Activated CD8-positive, alpha-beta T cell treated with anti-CD3 and anti-CD28 coated beads, Interleukin-2, amount 10 ng/mL, durations not matched to agents 7 days and 5 days (primary cell): ENCODE data around the gene ST8SIA4. TPM values are rescaled to one million over a fixed set of nuclear protein-coding genes. Genes with fewer than 3 reads are reported as not detected.

Experiments used
- ATAC-seq: fragments of 150-1000 bp; cut with Tn5 transposase; one replicate; pipeline ENCODE4 v1.10.0; 2021; ENCODE audit warnings: moderate library complexity
- CTCF ChIA-PET: fragments of 350-600 bp; sonication (Branson Sonifier 250); formaldehyde crosslinking; loops from one replicate; lab custom pipeline; 2021; ENCODE audit warnings: antibody characterized with exemption; lab: Charles Lee
- POLR2A ChIA-PET: fragments of 350-600 bp; sonication (Branson Sonifier 250); formaldehyde crosslinking; loops from one replicate; lab custom pipeline; 2021; ENCODE audit warnings: antibody characterized with exemption; lab: Charles Lee
- DNase-seq: peaks from one replicate; pipeline ENCODE4 v3.0.0-alpha.2; 2020
- H3K27ac Mint-ChIP-seq: one replicate; pipeline ENCODE4 v1.8.0; 2021; ENCODE audit warnings: mild to moderate bottlenecking, mixed read lengths
- H3K27me3 Mint-ChIP-seq: one replicate; pipeline ENCODE4 v1.8.0; 2021; ENCODE audit warnings: low read depth, mixed read lengths
- H3K36me3 Mint-ChIP-seq: one replicate; pipeline ENCODE4 v1.8.0; 2021; ENCODE audit warnings: low read depth, mixed read lengths
- H3K4me1 Mint-ChIP-seq: one replicate; pipeline ENCODE4 v1.8.0; 2021; ENCODE audit warnings: low read depth, mixed read lengths
- H3K4me3 Mint-ChIP-seq: one replicate; pipeline ENCODE4 v1.8.0; 2021; ENCODE audit warnings: mild to moderate bottlenecking, mixed read lengths
- H3K9me3 Mint-ChIP-seq: one replicate; pipeline ENCODE4 v1.8.0; 2022; ENCODE audit warnings: mixed read lengths; ENCODE audit not compliant: insufficient read depth
- total RNA-seq, 2 experiments: library from RNA; stranded (reverse); gene quantifications; one replicate each; pipeline ENCODE4 v1.2.3, GENCODE V29; 2021

The ST8SIA4 gene
- total RNA-seq, 2 experiments from 2014 or later: 35.8 to 37.5 TPM

DNA sequence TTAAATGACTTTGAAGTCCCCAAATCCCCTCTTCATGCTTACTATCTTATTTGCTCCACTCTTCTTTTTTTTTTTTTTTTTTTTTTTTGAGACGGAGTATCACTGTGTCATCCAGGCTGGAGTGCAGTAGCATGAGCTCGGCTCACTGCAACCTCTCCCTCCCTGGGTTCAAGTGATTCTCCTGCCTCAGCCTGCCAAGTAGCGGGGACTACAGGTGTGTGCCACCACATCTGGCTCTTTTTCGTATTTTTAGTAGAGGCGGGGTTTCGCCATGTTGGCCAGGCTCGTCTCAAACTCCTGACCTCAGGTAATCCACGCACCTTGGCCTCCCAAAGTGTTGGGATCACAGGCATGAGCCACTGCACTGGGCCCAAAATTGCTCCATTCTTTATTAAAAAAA, 51.0 kb downstream of the ST8SIA4 start:
- ATAC-seq (no peak), DNase-seq (no peak)
- no peaks in the 10 kb centered on the region for H3K27me3 Mint-ChIP-seq
- no peak overlapping the region for H3K27ac Mint-ChIP-seq
- H3K4me3 Mint-ChIP-seq: no peak overlapping the region
- ChIA-PET POLR2A (interaction anchor here (1.4 kb wide), 2 partner anchors 49 to 50 kb away, joined by 4 to 9 read pairs; partner anchors contain the start of gene ST8SIA4), CTCF (interaction anchor here (1.0 to 3.9 kb wide), 3 partner anchors 10 to 48 kb away, joined by 3 to 13 read pairs (median 4); no protein-coding TSS in a partner anchor)
- no peaks in the 10 kb centered on the region for H3K9me3 Mint-ChIP-seq
- H3K36me3 Mint-ChIP-seq: peaks cover 45% of the 10 kb centered on the region
- H3K4me1 Mint-ChIP-seq: peaks cover 36% of the 10 kb centered on the region

- ATAC-seq (no peak), DNase-seq (no peak)
- POLR2A ChIA-PET: interaction anchor here (1.5 kb wide), 1 partner anchor 54 kb away, joined by 4 read pairs; no protein-coding TSS in a partner anchor
- Mint-ChIP-seq H3K36me3 (peaks cover 40% of the 10 kb centered on the region), H3K9me3 (no peaks in the 10 kb centered on the region), H3K4me1 (peaks cover 28% of the 10 kb centered on the region), H3K27ac (no peak overlapping the region), H3K4me3 (no peak overlapping the region), H3K27me3 (no peaks in the 10 kb centered on the region)
- CTCF ChIA-PET: no interaction called here
These were observed 56.3 kb downstream of the ST8SIA4 start for GRCh38 chr5:100846772-100847171.

DNA sequence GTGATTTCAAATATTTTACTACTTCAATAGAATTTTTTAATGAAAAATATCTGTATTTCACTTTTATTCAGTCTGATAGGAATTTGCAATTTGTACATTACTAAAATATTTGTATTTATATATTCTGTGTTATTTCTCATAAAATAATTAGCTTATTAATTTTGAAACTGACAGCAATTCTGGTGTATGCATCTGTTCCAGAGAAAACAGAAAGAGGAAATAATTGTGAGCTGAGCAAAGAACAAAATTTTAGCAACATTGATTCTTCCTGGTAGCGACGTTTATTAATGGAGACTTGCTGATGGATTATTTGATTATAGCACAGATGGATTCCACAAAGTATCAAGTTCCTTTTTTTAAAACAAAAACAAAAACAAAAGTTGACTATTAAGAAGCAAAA, 61.0 kb downstream of the ST8SIA4 start:
- H3K36me3 Mint-ChIP-seq: peaks cover 57% of the 10 kb centered on the region
- DNase-seq: no peak
- no peak overlapping the region for H3K27ac Mint-ChIP-seq
- CTCF ChIA-PET: interaction anchor here (1.2 to 4.8 kb wide), 7 partner anchors 10 to 68 kb away, joined by 3 to 48 read pairs (median 5); partner anchors contain the start of gene ST8SIA4
- peaks cover 59% of the 10 kb centered on the region for H3K4me1 Mint-ChIP-seq
- ATAC-seq: no peak
- H3K27me3 Mint-ChIP-seq: no peaks in the 10 kb centered on the region
- no peak overlapping the region for H3K4me3 Mint-ChIP-seq
- POLR2A ChIA-PET: interaction anchor here (5.5 kb wide), 1 partner anchor 60 kb away, joined by 65 read pairs; the partner anchor contains the start of gene ST8SIA4
- no peaks in the 10 kb centered on the region for H3K9me3 Mint-ChIP-seq

DNA sequence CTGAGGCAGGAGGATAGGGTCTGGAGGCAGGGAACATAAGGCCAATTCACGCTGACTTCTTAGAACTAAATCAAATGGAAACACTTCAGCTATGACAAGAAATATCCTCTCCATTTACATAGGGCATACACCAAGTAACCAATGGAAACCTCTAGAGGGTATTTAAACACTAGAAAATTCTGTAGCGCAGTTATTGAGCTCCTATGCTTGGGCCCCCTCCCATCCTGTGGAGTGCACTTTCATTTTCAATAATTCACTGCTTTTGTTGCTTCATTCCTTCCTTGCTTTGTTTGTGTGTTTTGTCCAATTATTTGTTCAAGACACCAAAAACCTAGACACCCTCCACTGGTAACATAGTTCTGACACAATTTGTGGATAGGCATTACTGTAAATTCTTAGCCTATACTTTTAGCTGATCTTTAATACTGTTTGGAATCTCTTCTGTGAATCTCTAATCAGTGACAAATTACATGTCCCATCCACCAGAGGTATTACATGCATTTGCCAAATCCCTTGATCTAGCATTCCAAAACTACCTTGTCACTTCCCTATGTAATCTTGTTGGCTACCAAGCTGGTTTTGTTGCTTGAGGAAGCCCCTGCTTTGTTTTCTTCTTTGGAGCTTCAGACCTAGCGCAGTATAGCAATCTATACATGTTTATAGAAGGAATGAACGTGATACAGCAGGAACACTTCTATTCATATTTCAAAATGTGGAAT, 61.6 kb downstream of the ST8SIA4 start:
- H3K27me3 Mint-ChIP-seq: no peaks in the 10 kb centered on the region
- ChIA-PET POLR2A (interaction anchor here (0.8 to 5.5 kb wide), 2 partner anchors 15 to 61 kb away, joined by 3 to 65 read pairs; partner anchors contain the start of gene ST8SIA4), CTCF (interaction anchor here (1.0 to 4.8 kb wide), 8 partner anchors 10 to 67 kb away, joined by 3 to 48 read pairs (median 4); partner anchors contain the start of gene ST8SIA4)
- H3K4me3 Mint-ChIP-seq: peak overlapping the region; percentile 41
- no peaks in the 10 kb centered on the region for H3K9me3 Mint-ChIP-seq
- peak overlapping the region; percentile 82 for H3K27ac Mint-ChIP-seq
- DNase-seq (no peak), ATAC-seq (peak; percentile 67)
- peaks cover 57% of the 10 kb centered on the region for H3K36me3 Mint-ChIP-seq
- peaks cover 58% of the 10 kb centered on the region for H3K4me1 Mint-ChIP-seq

DNA sequence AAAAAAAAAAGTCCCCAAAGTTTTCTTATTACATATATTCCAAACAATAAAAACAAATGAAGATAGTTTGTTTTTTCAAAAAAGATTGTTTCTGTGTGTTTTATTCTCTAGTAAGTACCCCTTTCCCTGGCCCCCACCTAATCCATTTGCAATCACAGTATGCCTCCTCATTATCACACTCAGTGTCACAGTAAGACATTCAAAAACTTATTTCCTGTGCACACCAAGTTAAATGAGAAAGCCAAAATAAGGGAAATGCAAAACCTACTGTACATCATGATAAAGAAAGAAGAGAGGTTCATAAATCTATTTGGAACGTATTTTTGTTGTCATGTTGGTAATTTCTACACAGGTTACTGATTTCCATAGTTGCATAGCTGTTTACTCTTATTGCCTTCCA, 62.3 kb downstream of the ST8SIA4 start:
- CTCF ChIA-PET: interaction anchor here (1.0 to 4.8 kb wide), 5 partner anchors 11 to 62 kb away, joined by 4 to 48 read pairs (median 7); partner anchors contain the start of gene ST8SIA4
- H3K36me3 Mint-ChIP-seq: peaks cover 50% of the 10 kb centered on the region
- H3K4me3 Mint-ChIP-seq: peak overlapping the region; percentile 41
- no peak for DNase-seq
- peak; percentile 40 for ATAC-seq
- no peaks in the 10 kb centered on the region for H3K9me3 Mint-ChIP-seq
- POLR2A ChIA-PET: interaction anchor here (0.8 to 5.5 kb wide), 2 partner anchors 14 to 61 kb away, joined by 3 to 65 read pairs; partner anchors contain the start of gene ST8SIA4
- H3K27ac Mint-ChIP-seq: peak overlapping the region; percentile 82
- H3K4me1 Mint-ChIP-seq: peaks cover 54% of the 10 kb centered on the region
- H3K27me3 Mint-ChIP-seq: no peaks in the 10 kb centered on the region

GRCh38 chr5:100840370-100840769, 62.7 kb downstream of the ST8SIA4 start:
- ChIA-PET POLR2A (interaction anchor here (5.5 kb wide), 1 partner anchor 62 kb away, joined by 65 read pairs; the partner anchor contains the start of gene ST8SIA4), CTCF (interaction anchor here (1.7 to 4.8 kb wide), 4 partner anchors 11 to 62 kb away, joined by 4 to 48 read pairs (median 12); partner anchors contain the start of gene ST8SIA4)
- H3K4me1 Mint-ChIP-seq: peaks cover 53% of the 10 kb centered on the region
- DNase-seq (peak; percentile 25), ATAC-seq (peak; percentile 46)
- H3K27ac Mint-ChIP-seq: peak overlapping the region; percentile 26
- H3K27me3 Mint-ChIP-seq: no peaks in the 10 kb centered on the region
- peaks cover 52% of the 10 kb centered on the region for H3K36me3 Mint-ChIP-seq
- no peak overlapping the region for H3K4me3 Mint-ChIP-seq
- H3K9me3 Mint-ChIP-seq: no peaks in the 10 kb centered on the region

- Mint-ChIP-seq H3K36me3 (peaks cover 43% of the 10 kb centered on the region), H3K9me3 (no peaks in the 10 kb centered on the region), H3K27ac (no peak overlapping the region), H3K4me1 (peaks cover 39% of the 10 kb centered on the region), H3K4me3 (no peak overlapping the region), H3K27me3 (no peaks in the 10 kb centered on the region)
- no peak for DNase-seq
- POLR2A ChIA-PET: interaction anchor here (1.2 kb wide), 1 partner anchor 62 kb away, joined by 3 read pairs; no protein-coding TSS in a partner anchor
- CTCF ChIA-PET: interaction anchor here (0.6 to 1.4 kb wide), 2 partner anchors 34 to 64 kb away, joined by 3 to 5 read pairs; no protein-coding TSS in a partner anchor
- ATAC-seq: no peak
These were observed 65.0 kb downstream of the ST8SIA4 start for GRCh38 chr5:100838048-100838473.

- H3K9me3 Mint-ChIP-seq: no peaks in the 10 kb centered on the region
- no peaks in the 10 kb centered on the region for H3K27me3 Mint-ChIP-seq
- no peak for DNase-seq
- no peak for ATAC-seq
- ChIA-PET POLR2A (interaction anchor here (1.1 to 1.7 kb wide), 2 partner anchors 66 to 69 kb away, joined by 3 to 6 read pairs; partner anchors contain the start of gene ST8SIA4), CTCF (no interaction called here)
- no peak overlapping the region for H3K4me3 Mint-ChIP-seq
- peaks cover 16% of the 10 kb centered on the region for H3K4me1 Mint-ChIP-seq
- no peak overlapping the region for H3K27ac Mint-ChIP-seq
- H3K36me3 Mint-ChIP-seq: peaks cover 47% of the 10 kb centered on the region
These were observed 68.6 kb downstream of the ST8SIA4 start for GRCh38 chr5:100834519-100834918.

- POLR2A ChIA-PET: no interaction called here
- peaks cover 17% of the 10 kb centered on the region for H3K4me1 Mint-ChIP-seq
- peaks cover 39% of the 10 kb centered on the region for H3K36me3 Mint-ChIP-seq
- H3K27me3 Mint-ChIP-seq: no peaks in the 10 kb centered on the region
- DNase-seq: no peak
- H3K9me3 Mint-ChIP-seq: no peaks in the 10 kb centered on the region
- ATAC-seq: no peak
- CTCF ChIA-PET: no interaction called here
- H3K4me3 Mint-ChIP-seq: no peak overlapping the region
- no peak overlapping the region for H3K27ac Mint-ChIP-seq
These were observed 70.5 kb downstream of the ST8SIA4 start for GRCh38 chr5:100832252-100833230.

DNA sequence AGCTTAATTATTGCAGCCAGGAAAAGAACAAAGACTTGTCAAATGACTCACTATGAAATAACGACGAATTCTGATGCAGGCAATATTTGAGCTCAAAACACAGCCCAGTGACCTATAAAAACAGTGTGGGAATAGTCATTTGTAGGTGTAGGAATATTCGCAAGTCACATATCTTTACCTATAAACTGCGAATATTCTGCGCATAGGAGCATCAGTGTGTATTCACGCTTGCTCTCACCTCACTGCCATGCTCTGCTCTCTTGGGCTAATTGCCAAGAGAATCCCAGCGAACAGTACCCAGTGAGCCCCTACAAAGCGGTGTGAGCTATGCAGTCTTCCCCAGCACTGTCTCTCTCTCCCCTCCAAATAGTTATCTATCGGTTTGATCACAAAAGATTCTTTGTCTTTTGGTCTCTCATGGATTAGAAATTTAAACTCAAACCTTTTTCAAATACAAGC, 74.2 kb downstream of the ST8SIA4 start:
- ChIA-PET CTCF (interaction anchor here (1.1 to 3.9 kb wide), 3 partner anchors 8 to 72 kb away, joined by 4 to 16 read pairs (median 5); no protein-coding TSS in a partner anchor), POLR2A (interaction anchor here (1.1 kb wide), 1 partner anchor 71 kb away, joined by 6 read pairs; no protein-coding TSS in a partner anchor)
- H3K27ac Mint-ChIP-seq: no peak overlapping the region

More for the DNA sequence above, 74.2 kb downstream of the ST8SIA4 start:
- H3K4me3 Mint-ChIP-seq: no peak overlapping the region
- ATAC-seq (no peak), DNase-seq (no peak)
- peaks cover 32% of the 10 kb centered on the region for H3K36me3 Mint-ChIP-seq
- no peaks in the 10 kb centered on the region for H3K9me3 Mint-ChIP-seq
- peaks cover 19% of the 10 kb centered on the region for H3K4me1 Mint-ChIP-seq
- no peaks in the 10 kb centered on the region for H3K27me3 Mint-ChIP-seq
